Measurements from ENCODE around the gene KRT39.
"Not testable (repeated sequence)": the region's sequence is repeated elsewhere in the genome, so short reads cannot be mapped to it uniquely, and the experiment has no call there.

Gene KRT39

DNA sequence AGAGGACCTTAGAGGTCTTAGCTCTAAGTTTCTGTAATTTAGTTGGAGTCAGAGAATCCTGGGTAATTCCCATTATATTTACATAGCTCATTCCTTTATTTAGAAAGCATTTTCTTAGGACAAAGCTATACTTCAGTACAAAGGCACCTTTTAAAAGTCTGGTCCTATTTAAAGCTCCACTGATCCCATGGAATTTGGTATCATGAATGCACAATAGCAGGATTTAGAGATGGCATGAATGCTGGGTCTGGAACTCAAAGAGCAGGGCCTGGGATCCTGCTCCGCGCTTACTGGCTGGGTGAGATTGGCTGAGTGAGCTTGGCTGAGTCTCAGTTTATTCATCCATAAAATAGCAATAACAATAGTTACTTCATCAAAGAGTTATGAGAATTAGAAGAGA, 34.1 kb downstream of the KRT39 start:
- Mint-ChIP-seq H3K9me3 (no peaks in the 10 kb centered on the region), H3K36me3 (ENCODE audit: insufficient read depth) (no peaks in the 10 kb centered on the region), H3K27me3 (peaks cover 60% of the 10 kb centered on the region), H3K27ac (ENCODE audit: low read depth) (no peak overlapping the region), H3K4me1 (no peaks in the 10 kb centered on the region), H3K4me3 (no peak overlapping the region)
- DNase-seq (ENCODE audit: low spot score in 2 of 2): no peak
- ATAC-seq (replicated peaks; ENCODE audit: extremely low read depth, poor library complexity, severe bottlenecking): no peak

DNA sequence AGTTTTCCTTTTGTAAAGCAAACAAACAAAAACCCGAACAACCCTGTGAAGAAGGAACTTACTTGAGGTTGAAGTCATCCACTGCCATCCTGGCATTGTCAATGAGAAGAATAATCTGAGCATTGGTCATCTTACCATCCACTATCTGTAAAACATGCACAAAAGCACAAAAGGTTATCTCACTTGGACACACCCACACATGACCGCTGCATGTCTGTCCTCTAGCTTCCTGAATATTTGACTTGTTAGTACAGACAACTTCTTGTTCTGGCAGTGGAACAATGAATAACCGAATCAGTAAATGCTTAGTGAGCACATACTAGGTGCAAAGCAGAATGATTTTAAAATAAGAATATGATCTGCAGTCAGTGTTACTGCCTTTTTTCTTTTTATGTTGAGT, 35.4 kb downstream of the KRT39 start:
- no peaks in the 10 kb centered on the region for H3K36me3 Mint-ChIP-seq (ENCODE audit: insufficient read depth)

DNA sequence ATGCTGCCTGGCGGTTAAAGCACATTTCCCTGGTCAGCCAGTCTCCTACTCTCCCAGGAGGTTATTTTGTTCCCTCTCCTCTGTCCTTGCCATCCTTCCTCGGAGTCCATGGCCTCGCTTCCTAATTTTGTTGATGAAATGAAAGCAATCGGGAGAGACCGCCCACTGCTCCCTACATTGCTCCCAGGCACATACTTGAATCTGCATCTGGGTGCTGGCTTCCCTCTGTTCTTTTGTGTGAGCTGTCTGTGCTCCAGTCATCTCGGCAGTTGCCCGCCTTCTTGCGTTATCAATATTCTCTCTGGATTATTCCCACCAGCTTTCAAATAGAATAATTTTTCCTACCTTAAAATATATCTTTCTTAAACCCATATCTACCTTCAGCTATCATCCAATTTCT, 40.4 kb downstream of the KRT39 start:
- no peaks in the 10 kb centered on the region for H3K9me3 Mint-ChIP-seq
- no peak for ATAC-seq (replicated peaks; ENCODE audit: extremely low read depth, poor library complexity, severe bottlenecking)

More for the DNA sequence above, 35.4 kb downstream of the KRT39 start:
- ATAC-seq (replicated peaks; ENCODE audit: extremely low read depth, poor library complexity, severe bottlenecking) (no peak), DNase-seq (ENCODE audit: low spot score in 2 of 2) (no peak)
- Mint-ChIP-seq H3K27ac (ENCODE audit: low read depth) (no peak overlapping the region), H3K4me3 (no peak overlapping the region), H3K4me1 (no peaks in the 10 kb centered on the region), H3K9me3 (no peaks in the 10 kb centered on the region), H3K27me3 (peaks cover 60% of the 10 kb centered on the region)

GRCh38 chr17:40922239-40922638, 44.5 kb downstream of the KRT39 start:
- ATAC-seq (replicated peaks; ENCODE audit: extremely low read depth, poor library complexity, severe bottlenecking) (no peak), DNase-seq (ENCODE audit: low spot score in 2 of 2) (no peak)
- Mint-ChIP-seq H3K9me3 (no peaks in the 10 kb centered on the region), H3K27me3 (peaks cover 39% of the 10 kb centered on the region), H3K4me1 (peaks cover 5% of the 10 kb centered on the region), H3K27ac (ENCODE audit: low read depth) (peak overlapping the region; percentile 16), H3K36me3 (ENCODE audit: insufficient read depth) (no peaks in the 10 kb centered on the region), H3K4me3 (no peak overlapping the region)

More for the DNA sequence above, 40.4 kb downstream of the KRT39 start:
- peaks cover 39% of the 10 kb centered on the region for H3K27me3 Mint-ChIP-seq
- no peak overlapping the region for H3K4me3 Mint-ChIP-seq
- no peaks in the 10 kb centered on the region for H3K36me3 Mint-ChIP-seq (ENCODE audit: insufficient read depth)
- H3K27ac Mint-ChIP-seq (ENCODE audit: low read depth): no peak overlapping the region
- H3K4me1 Mint-ChIP-seq: peaks cover 5% of the 10 kb centered on the region
- DNase-seq (ENCODE audit: low spot score in 2 of 2): no peak

DNA sequence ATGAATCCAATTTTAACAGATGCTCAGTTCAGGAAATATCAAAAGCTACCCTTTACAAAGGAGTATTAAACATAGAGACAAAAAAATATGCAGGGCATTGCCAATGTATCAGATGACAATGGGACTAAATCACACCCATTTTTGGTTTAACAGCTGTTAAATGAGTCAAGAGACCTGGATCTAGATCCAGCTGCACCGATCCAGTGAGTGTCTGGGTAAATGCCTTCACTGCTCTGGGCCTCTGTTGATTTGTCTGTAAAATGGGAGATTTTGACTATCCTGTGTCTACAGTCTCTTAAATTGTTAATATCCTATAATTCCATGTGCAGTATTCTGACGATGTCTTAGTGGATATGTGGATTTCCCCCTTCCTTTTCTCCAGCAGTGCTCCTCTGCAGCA, 45.7 kb downstream of the KRT39 start:
- no peaks in the 10 kb centered on the region for H3K9me3 Mint-ChIP-seq
- H3K4me1 Mint-ChIP-seq: peaks cover 5% of the 10 kb centered on the region
- H3K36me3 Mint-ChIP-seq (ENCODE audit: insufficient read depth): no peaks in the 10 kb centered on the region
- no peak overlapping the region for H3K27ac Mint-ChIP-seq (ENCODE audit: low read depth)
- H3K4me3 Mint-ChIP-seq: no peak overlapping the region
- peaks cover 27% of the 10 kb centered on the region for H3K27me3 Mint-ChIP-seq
- no peak for DNase-seq (ENCODE audit: low spot score in 2 of 2)
- no peak for ATAC-seq (replicated peaks; ENCODE audit: extremely low read depth, poor library complexity, severe bottlenecking)

- ATAC-seq (replicated peaks; ENCODE audit: extremely low read depth, poor library complexity, severe bottlenecking); H3K36me3 Mint-ChIP-seq (ENCODE audit: insufficient read depth); H3K4me3 Mint-ChIP-seq; H3K9me3 Mint-ChIP-seq; DNase-seq (ENCODE audit: low spot score in 2 of 2); H3K4me1 Mint-ChIP-seq; H3K27ac Mint-ChIP-seq (ENCODE audit: low read depth): not testable (repeated sequence)
- peaks cover 17% of the 10 kb centered on the region for H3K27me3 Mint-ChIP-seq
Observed at GRCh38 chr17:40917116-40917515, 49.6 kb downstream of the KRT39 start.

DNA sequence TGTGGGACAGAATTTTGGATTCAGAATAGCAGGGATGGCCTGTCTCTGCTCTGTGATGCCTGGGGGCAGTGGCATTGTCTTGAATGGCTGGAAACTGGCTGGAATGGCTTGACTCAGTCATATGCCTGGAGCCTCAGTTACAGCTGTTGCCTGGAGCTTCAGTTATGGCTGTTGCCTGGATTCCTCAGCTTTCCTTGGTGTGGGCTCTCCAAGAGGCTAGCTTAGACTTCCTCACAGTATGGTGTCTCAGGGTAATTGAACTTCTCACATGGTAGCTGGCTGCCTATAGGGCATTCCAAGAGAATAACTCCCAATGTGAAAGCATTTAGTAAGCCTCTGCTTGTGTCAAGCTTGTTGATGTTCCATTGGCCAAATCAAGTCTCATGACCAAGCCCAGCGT, 50.4 kb downstream of the KRT39 start:
- DNase-seq (ENCODE audit: low spot score in 2 of 2) (no peak), ATAC-seq (replicated peaks; ENCODE audit: extremely low read depth, poor library complexity, severe bottlenecking) (no peak)
- Mint-ChIP-seq H3K27me3 (peaks cover 24% of the 10 kb centered on the region), H3K9me3 (no peaks in the 10 kb centered on the region), H3K4me3 (no peak overlapping the region), H3K4me1 (no peaks in the 10 kb centered on the region), H3K27ac (ENCODE audit: low read depth) (no peak overlapping the region), H3K36me3 (ENCODE audit: insufficient read depth) (no peaks in the 10 kb centered on the region)

DNA sequence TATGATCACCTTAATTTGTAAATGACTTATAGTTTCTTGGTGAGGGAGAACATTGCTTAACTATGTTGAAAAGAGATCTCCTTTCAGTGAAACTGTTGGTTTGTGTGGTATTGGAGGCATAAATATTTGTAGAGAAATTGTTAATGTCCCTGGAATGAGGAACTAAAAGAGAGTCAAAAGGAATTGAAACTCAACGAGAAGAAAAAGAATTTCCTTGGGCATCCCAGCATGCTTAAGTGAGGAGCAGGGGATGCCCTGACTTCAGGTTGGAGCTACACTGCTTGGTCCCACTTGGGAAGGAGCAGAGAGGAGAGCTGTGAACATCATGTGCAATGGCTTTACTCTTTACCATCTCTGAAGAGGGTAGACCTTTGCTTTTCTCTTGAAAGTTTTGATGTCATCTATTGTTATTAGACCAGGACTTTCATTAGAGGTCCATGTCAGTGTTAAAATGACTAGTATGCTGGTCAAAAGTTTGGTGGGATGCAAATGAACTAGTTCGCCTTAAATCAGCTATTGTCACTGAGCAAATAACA, 51.0 kb downstream of the KRT39 start:
- H3K27ac Mint-ChIP-seq (ENCODE audit: low read depth): no peak overlapping the region
- ATAC-seq (replicated peaks; ENCODE audit: extremely low read depth, poor library complexity, severe bottlenecking) (no peak), DNase-seq (ENCODE audit: low spot score in 2 of 2) (no peak)
- H3K36me3 Mint-ChIP-seq (ENCODE audit: insufficient read depth): no peaks in the 10 kb centered on the region
- no peaks in the 10 kb centered on the region for H3K4me1 Mint-ChIP-seq
- H3K27me3 Mint-ChIP-seq: peaks cover 25% of the 10 kb centered on the region
- H3K9me3 Mint-ChIP-seq: no peaks in the 10 kb centered on the region
- no peak overlapping the region for H3K4me3 Mint-ChIP-seq

- Mint-ChIP-seq H3K27ac (ENCODE audit: low read depth) (no peak overlapping the region), H3K4me3 (no peak overlapping the region), H3K36me3 (ENCODE audit: insufficient read depth) (no peaks in the 10 kb centered on the region), H3K9me3 (no peaks in the 10 kb centered on the region), H3K27me3 (peaks cover 25% of the 10 kb centered on the region), H3K4me1 (no peaks in the 10 kb centered on the region)
- ATAC-seq (replicated peaks; ENCODE audit: extremely low read depth, poor library complexity, severe bottlenecking): no peak
- DNase-seq (ENCODE audit: low spot score in 2 of 2): no peak
Observed at GRCh38 chr17:40915199-40915661, 51.5 kb downstream of the KRT39 start.

DNA sequence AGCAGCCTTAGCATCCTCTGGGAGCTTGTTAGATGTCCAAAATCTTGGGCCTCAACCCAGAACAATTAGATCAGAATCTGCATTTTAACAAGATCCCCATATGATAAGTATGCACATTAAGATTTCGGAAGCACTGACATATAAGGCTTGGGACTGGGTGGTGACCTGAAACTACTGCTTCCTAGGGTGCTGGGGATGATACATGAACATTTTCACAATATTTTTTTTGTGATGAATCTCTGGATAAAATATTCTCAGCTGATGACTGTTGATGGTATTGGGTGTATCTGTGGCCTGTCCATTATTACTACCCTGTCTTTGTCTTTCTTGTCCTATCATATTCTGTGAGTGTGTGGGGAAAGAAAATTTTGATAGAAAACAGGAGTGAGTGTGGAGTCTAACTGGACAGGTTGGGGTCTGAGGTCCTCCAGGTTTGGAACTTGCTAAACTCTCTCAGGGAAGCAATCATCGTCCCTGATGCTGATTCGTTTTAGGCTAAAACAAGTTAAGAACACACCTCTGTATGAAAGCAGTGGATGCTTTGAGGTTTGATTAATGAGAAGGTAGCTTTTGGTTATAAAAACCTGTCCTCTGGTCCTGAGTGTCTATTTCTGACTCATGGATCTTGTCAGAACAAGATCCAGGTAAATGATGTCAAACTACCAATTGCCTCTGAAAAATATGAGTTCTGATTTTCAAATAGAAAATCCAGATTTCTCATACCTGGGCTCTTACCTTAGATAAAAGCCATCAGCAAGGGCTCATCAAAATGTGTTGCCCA, 52.5 kb downstream of the KRT39 start:
- ATAC-seq (replicated peaks; ENCODE audit: extremely low read depth, poor library complexity, severe bottlenecking): no peak
- DNase-seq (ENCODE audit: low spot score in 2 of 2): no peak
- Mint-ChIP-seq H3K36me3 (ENCODE audit: insufficient read depth) (no peaks in the 10 kb centered on the region), H3K9me3 (no peaks in the 10 kb centered on the region), H3K4me3 (no peak overlapping the region), H3K4me1 (no peaks in the 10 kb centered on the region), H3K27ac (ENCODE audit: low read depth) (no peak overlapping the region), H3K27me3 (peaks cover 22% of the 10 kb centered on the region)

- Mint-ChIP-seq H3K4me3 (no peak overlapping the region), H3K27me3 (peaks cover 31% of the 10 kb centered on the region), H3K9me3 (no peaks in the 10 kb centered on the region), H3K27ac (ENCODE audit: low read depth) (no peak overlapping the region), H3K36me3 (ENCODE audit: insufficient read depth) (no peaks in the 10 kb centered on the region), H3K4me1 (no peaks in the 10 kb centered on the region)
- ATAC-seq (replicated peaks; ENCODE audit: extremely low read depth, poor library complexity, severe bottlenecking): no peak
- no peak for DNase-seq (ENCODE audit: low spot score in 2 of 2)
Observed at GRCh38 chr17:40912486-40913210, 54.1 kb downstream of the KRT39 start.

DNA sequence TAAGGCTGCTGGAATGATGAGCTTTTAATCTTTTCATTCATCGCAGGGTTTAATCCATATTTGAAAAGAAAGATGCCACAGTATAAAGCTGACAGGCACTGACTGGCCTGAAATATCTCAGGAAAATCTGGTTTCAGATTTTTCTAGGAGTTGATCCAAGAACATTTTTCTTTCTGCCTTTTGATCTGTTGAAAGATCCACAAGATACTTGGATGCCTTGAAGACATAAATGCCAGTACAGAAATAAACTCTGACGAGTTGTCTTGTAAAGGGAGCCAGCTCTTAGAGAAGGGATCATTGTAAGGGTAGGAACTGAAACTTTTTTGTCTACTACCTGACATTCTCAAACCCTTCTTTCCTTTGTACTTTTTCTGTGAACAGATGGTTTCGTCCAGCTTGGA, 56.3 kb downstream of the KRT39 start:
- no peaks in the 10 kb centered on the region for H3K9me3 Mint-ChIP-seq
- DNase-seq (ENCODE audit: low spot score in 2 of 2) (no peak), ATAC-seq (replicated peaks; ENCODE audit: extremely low read depth, poor library complexity, severe bottlenecking) (no peak)
- no peak overlapping the region for H3K27ac Mint-ChIP-seq (ENCODE audit: low read depth)
- no peak overlapping the region for H3K4me3 Mint-ChIP-seq
- H3K27me3 Mint-ChIP-seq: peaks cover 53% of the 10 kb centered on the region
- H3K36me3 Mint-ChIP-seq (ENCODE audit: insufficient read depth): no peaks in the 10 kb centered on the region
- H3K4me1 Mint-ChIP-seq: no peaks in the 10 kb centered on the region

- H3K4me1 Mint-ChIP-seq: no peaks in the 10 kb centered on the region
- H3K27me3 Mint-ChIP-seq: peaks cover 60% of the 10 kb centered on the region
- H3K27ac Mint-ChIP-seq (ENCODE audit: low read depth): no peak overlapping the region
- ATAC-seq (replicated peaks; ENCODE audit: extremely low read depth, poor library complexity, severe bottlenecking) (no peak), DNase-seq (ENCODE audit: low spot score in 2 of 2) (no peak)
- no peaks in the 10 kb centered on the region for H3K9me3 Mint-ChIP-seq
- no peak overlapping the region for H3K4me3 Mint-ChIP-seq
- H3K36me3 Mint-ChIP-seq (ENCODE audit: insufficient read depth): no peaks in the 10 kb centered on the region
Observed at GRCh38 chr17:40909755-40910154, 57.0 kb downstream of the KRT39 start.
